OCI-M2 (cell line): ENCODE measurements around the gene HOMER2.
"Not testable (repeated sequence)": the region's sequence is repeated elsewhere in the genome, so short reads cannot be mapped to it uniquely, and the experiment has no call there.

Source experiments
- DNase-seq: peaks from one replicate; lab custom pipeline; 2025; ENCODE audit not compliant: unreplicated experiment; lab: John Stamatoyannopoulos, UW

HOMER2 gene

GRCh38 chr15:82952158-82953081 lies at the start of gene HOMER2:
Gene HOMER2, minus strand, starts transcription at chr15:82952720. Its CDS starts 185 bp downstream, at chr15:82952535.
- no peak for DNase-seq

DNA sequence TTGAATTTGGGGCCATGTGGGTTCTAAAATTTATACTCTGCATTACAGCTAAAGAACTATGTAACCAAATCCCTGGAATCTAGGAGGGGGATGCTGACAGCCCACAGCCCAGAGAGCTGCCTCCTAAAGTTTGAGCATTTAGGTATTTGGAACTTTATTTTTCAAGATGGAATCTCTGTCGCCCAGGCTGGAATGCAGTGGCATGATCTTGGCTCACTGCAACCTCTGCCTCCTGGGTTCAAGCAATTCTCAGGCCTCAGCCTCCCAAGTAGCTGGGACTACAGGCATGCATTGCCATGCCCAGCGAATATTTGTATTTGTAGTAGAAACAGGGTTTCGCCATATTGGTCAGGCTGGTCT lies 48.1 kb upstream of the HOMER2 start:
- DNase-seq: not testable (repeated sequence)

GRCh38 chr15:82999905-83000671 lies 47.6 kb upstream of the HOMER2 start:
- no peak for DNase-seq

DNA sequence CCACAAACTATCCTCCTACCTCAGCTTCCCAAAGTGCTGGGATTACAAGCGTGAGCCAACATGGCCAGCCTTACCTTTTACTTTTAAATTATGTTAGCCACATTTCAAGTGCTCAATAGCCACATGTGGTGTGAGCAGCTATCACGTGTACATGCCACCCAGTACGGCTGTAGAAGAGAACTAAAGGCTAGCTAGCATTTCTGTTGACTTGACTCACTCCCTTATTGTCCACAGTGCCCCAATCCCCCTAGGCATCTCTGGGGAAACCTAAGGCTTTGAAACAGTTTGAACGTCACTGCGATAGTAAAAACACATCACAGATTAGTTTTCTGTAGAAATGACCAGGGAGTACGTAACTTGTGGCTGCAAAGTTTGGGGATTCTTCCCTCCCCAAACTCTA lies 46.9 kb upstream of the HOMER2 start:
- no peak for DNase-seq

- no peak for DNase-seq
Measured at GRCh38 chr15:82995938-82996337, 43.4 kb upstream of the HOMER2 start.

- DNase-seq: no peak
Measured at GRCh38 chr15:82995076-82995475, 42.6 kb upstream of the HOMER2 start.

GRCh38 chr15:82993144-82993543 lies 40.6 kb upstream of the HOMER2 start:
- no peak for DNase-seq

DNA sequence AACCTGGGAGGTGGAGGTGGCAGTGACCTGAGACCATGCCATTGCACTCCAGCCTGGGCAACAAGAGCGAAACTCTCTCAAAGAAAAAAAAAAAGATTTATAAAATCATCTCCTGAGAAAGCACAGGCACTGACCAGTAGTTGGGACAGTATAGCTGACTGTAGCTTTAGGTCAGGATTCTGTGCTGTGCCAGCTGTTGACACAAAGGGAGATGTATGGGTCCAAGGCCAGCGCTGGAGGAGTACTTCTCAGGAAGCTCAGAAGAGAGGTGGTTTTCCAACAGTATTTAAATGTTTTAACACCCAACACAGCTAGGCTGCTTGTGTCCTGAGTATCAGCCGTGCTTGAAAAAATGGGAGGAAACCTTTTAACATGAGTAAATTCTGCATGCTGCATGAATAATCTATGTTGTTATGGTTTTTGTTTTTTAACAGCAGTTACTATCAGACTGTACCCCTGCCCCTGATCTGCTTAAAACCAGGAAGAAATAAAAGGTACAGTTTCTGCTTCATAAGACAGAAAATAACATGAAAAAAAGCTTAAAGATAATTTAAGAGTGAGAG lies 40.0 kb upstream of the HOMER2 start:
- DNase-seq: no peak

- no peak for DNase-seq
Measured at GRCh38 chr15:82986442-82986780, 33.9 kb upstream of the HOMER2 start.

DNA sequence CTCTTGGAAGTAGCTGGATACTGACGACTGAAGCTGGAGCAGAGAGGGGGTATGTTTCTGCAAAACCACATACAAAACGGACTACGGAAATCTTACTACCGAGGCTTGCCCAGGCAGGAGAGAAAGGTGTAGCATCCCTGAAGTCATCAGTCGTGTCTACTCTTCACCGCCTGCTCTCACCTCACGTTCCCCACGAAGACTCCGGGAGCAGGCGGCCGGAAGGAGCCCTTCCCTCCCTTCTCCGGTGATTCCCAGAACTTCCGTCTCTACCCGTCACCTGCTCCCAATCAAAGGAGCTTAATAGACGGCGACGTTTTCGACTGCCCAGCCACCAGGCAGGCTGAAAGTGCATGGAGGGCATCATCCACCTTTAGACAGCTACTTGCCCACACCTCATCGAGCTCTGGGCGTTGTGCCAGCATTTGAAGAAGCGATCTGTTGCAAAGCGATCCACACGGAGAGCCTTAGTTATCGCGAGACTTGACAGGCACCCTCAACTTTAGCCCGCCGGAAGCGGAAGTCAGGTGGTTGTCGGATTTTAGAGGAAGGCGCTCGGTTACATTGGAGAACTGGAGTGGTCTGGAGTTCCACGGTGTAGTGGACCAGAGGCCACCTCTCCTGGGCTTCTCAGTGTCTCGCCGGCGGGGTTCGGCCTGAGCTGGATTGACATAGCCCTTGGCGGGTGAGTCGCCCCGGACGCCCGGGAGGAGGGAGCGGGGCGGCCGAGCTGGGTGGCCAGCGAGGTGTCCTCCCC lies 33.3 kb upstream of the HOMER2 start, which contains the start of gene RAMAC:
RAMAC (plus strand) TSS at position 523 of the 754 bp plus-strand sequence. CDS start 2,809 bp downstream, outside the sequence.
- peak; percentile 45 for DNase-seq

GRCh38 chr15:82980981-82981380 lies 28.5 kb upstream of the HOMER2 start:
- no peak for DNase-seq

GRCh38 chr15:82979726-82980125 lies 27.2 kb upstream of the HOMER2 start:
- DNase-seq: no peak

- DNase-seq: no peak
Measured at GRCh38 chr15:82978438-82978837, 25.9 kb upstream of the HOMER2 start.

DNA sequence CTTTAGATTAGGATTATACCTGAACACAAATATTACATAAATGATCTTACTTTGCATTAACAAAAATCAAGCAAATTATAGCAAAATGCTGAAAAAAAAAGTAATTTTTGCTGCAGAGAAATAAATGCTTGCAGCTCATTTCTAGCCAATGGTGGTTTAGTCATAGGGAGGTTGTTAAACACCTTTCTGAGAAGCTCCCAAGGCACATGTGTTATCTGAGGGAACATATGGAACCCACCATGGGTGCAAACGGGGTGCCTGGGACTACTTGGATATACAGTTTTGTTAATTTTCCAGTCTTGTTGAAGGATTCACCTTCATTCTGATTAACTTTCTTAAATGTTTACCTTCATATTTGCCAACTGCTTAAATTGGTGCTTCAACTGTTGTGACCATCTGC lies 24.6 kb upstream of the HOMER2 start:
- no peak for DNase-seq

GRCh38 chr15:82972990-82973389 lies 20.5 kb upstream of the HOMER2 start:
- no peak for DNase-seq

- DNase-seq: no peak
Measured at GRCh38 chr15:82971218-82971984, 18.9 kb upstream of the HOMER2 start.

GRCh38 chr15:82970696-82971095 lies 18.2 kb upstream of the HOMER2 start:
- DNase-seq: no peak

DNA sequence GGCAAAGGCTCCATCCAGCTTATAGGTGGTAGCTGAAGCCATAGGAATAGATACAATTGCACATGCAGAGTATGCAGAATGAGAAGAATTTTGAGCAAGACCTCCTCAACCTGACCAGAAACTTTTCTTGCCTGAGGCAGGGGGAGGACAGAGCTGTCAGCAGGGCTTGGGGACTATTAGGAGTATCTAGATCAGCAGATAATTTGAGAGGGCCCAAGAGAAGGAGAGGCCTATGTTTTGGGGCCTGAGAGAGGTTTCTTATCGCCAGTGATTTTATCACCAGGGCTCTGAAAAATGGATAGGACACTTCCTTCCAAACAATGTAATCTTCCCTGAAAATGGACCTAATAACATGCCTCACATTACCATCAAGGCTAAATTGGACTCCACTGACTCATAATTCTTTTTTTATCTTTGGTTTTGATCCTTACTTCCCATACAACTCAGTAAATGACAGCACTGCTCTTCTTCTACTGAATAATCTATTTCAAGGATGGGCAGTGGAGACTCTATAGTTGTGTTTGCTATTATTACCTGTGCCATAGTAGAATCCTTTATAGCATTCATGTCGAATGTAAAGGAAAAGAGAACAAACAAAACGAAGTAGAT lies 17.7 kb upstream of the HOMER2 start:
- DNase-seq: no peak

DNA sequence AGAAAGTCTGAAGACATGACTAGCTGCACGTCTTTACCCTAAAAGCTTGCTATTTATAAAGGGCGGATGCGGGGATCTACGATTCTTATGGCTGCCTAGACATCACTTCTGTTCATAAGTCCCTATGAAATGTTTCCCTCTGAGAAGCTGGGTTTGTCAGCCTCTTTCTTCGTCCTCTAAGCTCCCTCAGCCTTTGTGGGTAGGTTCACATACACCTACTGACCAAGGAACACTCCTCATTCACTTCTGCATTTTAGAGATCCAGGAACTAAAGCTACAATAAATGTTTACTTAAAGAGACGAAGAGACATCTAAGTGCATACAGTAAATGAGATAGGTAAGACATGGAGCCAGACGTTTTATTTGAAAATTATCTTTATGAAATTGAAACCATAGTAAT lies 16.8 kb upstream of the HOMER2 start:
- no peak for DNase-seq

- DNase-seq: no peak
Measured at GRCh38 chr15:82968066-82968465, 15.5 kb upstream of the HOMER2 start.
